ENCODE data around the gene ZDBF2. TPM values are rescaled to one million over a fixed set of nuclear protein-coding genes. Genes with fewer than 3 reads are reported as not detected.
A peak's percentile ranks its signal among the peaks of the same experiment; 100 is the strongest.

The ZDBF2 gene
- total and polyA plus RNA-seq, 9 of the 15 experiments (the other 6 are each of a cell fraction or from before 2014, with no cell fraction given) = 0.01 to 0.04 (median 0.03) TPM; not detected in 3

GRCh38 chr2:206232287-206233035, 42.0 kb upstream of the ZDBF2 start:
- no peaks in the 10 kb centered on the region for H3K9me1 ChIP-seq (ENCODE audit: control insufficient read depth, insufficient read depth, low read length)
- DNase-seq (ENCODE audit: extremely low read depth in 1 of 4, low spot score in 3 of 4) = no peak
- no peaks in the 10 kb centered on the region for H4K20me1 ChIP-seq (replicated peaks; ENCODE audit: control insufficient read depth, insufficient read depth, low read length)
- ChIA-PET CTCF (ENCODE audit: low intra/inter-chr PET ratio) (no interaction called here), POLR2A (no interaction called here)
- no peaks in the 10 kb centered on the region; the same call in 1 of the 2 replicates for H3K9me3 ChIP-seq (replicated peaks; ENCODE audit: control insufficient read depth, insufficient read depth, low read depth, low read length)
- no TSS peak for BruUV-seq (replicated peaks)
- 3% methylated on average over 7 of the region's 7 CpGs for WGBS (ENCODE audit: insufficient coverage, low coverage, missing lambda C conversion rate)
- no peak for FAIRE-seq
- TF ChIP-seq KLF10 (CRISPR knock-in tag; IDR thresholded peaks at IDR 0.05) (no peak), HDAC2 (IDR thresholded peaks at IDR 0.05) (no peak), RFX1 (IDR thresholded peaks at IDR 0.05) (0 out of 2 replicates have a peak, but pooled peaks have one; percentile 20), ZNF311 (CRISPR knock-in tag; IDR thresholded peaks at IDR 0.05) (no peak), MBD2 (IDR thresholded peaks at IDR 0.05; ENCODE audit: borderline replicate concordance, low read depth) (no peak), TCFL5 (CRISPR knock-in tag; conservative IDR thresholded peaks at IDR 0.05) (no peak)
- H3K27ac ChIP-seq (ENCODE audit: extremely low read depth, low read depth, low read length) = no peak overlapping the region
- intact Hi-C loops (cut with micrococcal nuclease) (no loop called here), in situ Hi-C loops (cut with MboI) (no loop called here)
- no peak overlapping the region for H3K9ac ChIP-seq (ENCODE audit: insufficient read depth in 1 of 2, low read depth in 2 of 2, low read length in 2 of 2)
- H2AFZ ChIP-seq (ENCODE audit: low read depth, low read length) = no peak overlapping the region
- peaks cover 3 to 4% of the 10 kb centered on the region in 2 experiments; a peak in 2 of 5 replicates for H3K27me3 ChIP-seq (ENCODE audit: control insufficient read depth in 2 of 2, insufficient read depth in 2 of 2, low read length in 2 of 2)
- no peak for ATAC-seq
- no peak overlapping the region for H3K4me2 ChIP-seq (ENCODE audit: insufficient read depth, low read length)
- H3K36me3 ChIP-seq (ENCODE audit: control insufficient read depth, insufficient read depth, low read length) = no peaks in the 10 kb centered on the region
- no peaks in the 10 kb centered on the region for H3K4me1 ChIP-seq (replicated peaks in 1 of 2; ENCODE audit: control insufficient read depth in 2 of 2, insufficient read depth in 2 of 2, low read length in 2 of 2)
- H3K79me2 ChIP-seq (ENCODE audit: control insufficient read depth, insufficient read depth, low read length) = no peaks in the 10 kb centered on the region
- no peak overlapping the region for H3K4me3 ChIP-seq

GRCh38 chr2:206239157-206239556, 35.3 kb upstream of the ZDBF2 start:
- no peak overlapping the region for H2AFZ ChIP-seq (ENCODE audit: low read depth, low read length)
- H3K27me3 ChIP-seq (ENCODE audit: control insufficient read depth in 2 of 2, insufficient read depth in 2 of 2, low read length in 2 of 2) = no peaks in the 10 kb centered on the region
- no peak overlapping the region for H3K4me2 ChIP-seq (ENCODE audit: insufficient read depth, low read length)
- no peaks in the 10 kb centered on the region for H4K20me1 ChIP-seq (replicated peaks; ENCODE audit: control insufficient read depth, insufficient read depth, low read length)
- ATAC-seq (no peak), FAIRE-seq (no peak), DNase-seq (ENCODE audit: extremely low read depth in 1 of 4, low spot score in 3 of 4) (no peak)
- no peaks in the 10 kb centered on the region for H3K4me1 ChIP-seq (replicated peaks in 1 of 2; ENCODE audit: control insufficient read depth in 2 of 2, insufficient read depth in 2 of 2, low read length in 2 of 2)
- intact Hi-C loops (cut with micrococcal nuclease) = no loop called here
- no peaks in the 10 kb centered on the region for H3K9me3 ChIP-seq (replicated peaks; ENCODE audit: control insufficient read depth, insufficient read depth, low read depth, low read length)
- no peak overlapping the region for H3K9ac ChIP-seq (ENCODE audit: insufficient read depth in 1 of 2, low read depth in 2 of 2, low read length in 2 of 2)
- no TSS peak for BruUV-seq (replicated peaks)
- no peaks in the 10 kb centered on the region for H3K79me2 ChIP-seq (ENCODE audit: control insufficient read depth, insufficient read depth, low read length)
- TF ChIP-seq ZMIZ1 (IDR thresholded peaks at IDR 0.05; ENCODE audit: low read depth in 2 of 2, low read length in 2 of 2) (no peak), ZNF316 (IDR thresholded peaks at IDR 0.05) (peak; percentile 43; the same call in 1 of the 2 replicates), C11orf30 (IDR thresholded peaks at IDR 0.05; ENCODE audit: low read depth) (peak; percentile 24; the same call in 1 of the 2 replicates)
- no peaks in the 10 kb centered on the region for H3K36me3 ChIP-seq (ENCODE audit: control insufficient read depth, insufficient read depth, low read length)
- POLR2A ChIA-PET = no interaction called here
- in situ Hi-C loops (cut with MboI) = no loop called here
- H3K4me3 ChIP-seq = no peak overlapping the region
- no peaks in the 10 kb centered on the region for H3K9me1 ChIP-seq (ENCODE audit: control insufficient read depth, insufficient read depth, low read length)
- CTCF ChIA-PET (ENCODE audit: low intra/inter-chr PET ratio) = no interaction called here
- H3K27ac ChIP-seq (ENCODE audit: extremely low read depth, low read depth, low read length) = no peak overlapping the region

All from K562 (cell line).